Stimulated activated CD8-positive, alpha-beta memory T cell treated with anti-CD3 and anti-CD28 coated beads, Interleukin-7, amount 100 ng/mL, for 48 hours (primary cell): ENCODE results near the gene ST6GAL2.

ENCODE experiments used
- DNase-seq, 2 donors: peaks; one replicate each; pipeline ENCODE4 v3.0.0-alpha.2; 2020; ENCODE audit warnings: low read depth in 1 of 2; ENCODE audit errors: extremely low read depth in 1 of 2

ST6GAL2 gene

GRCh38 chr2:106831241-106831640, 54.7 kb downstream of the ST6GAL2 start:
- DNase-seq: no peak

- DNase-seq: no peak
Measured at GRCh38 chr2:106830191-106830590, 55.8 kb downstream of the ST6GAL2 start.

- DNase-seq: no peak
Measured at GRCh38 chr2:106828119-106828518, 57.8 kb downstream of the ST6GAL2 start.

- no peak for DNase-seq
Measured at GRCh38 chr2:106827158-106827557, 58.8 kb downstream of the ST6GAL2 start.

- no peak for DNase-seq
Measured at GRCh38 chr2:106825161-106825560, 60.8 kb downstream of the ST6GAL2 start.

- no peak for DNase-seq
Measured at GRCh38 chr2:106816974-106817373, 69.0 kb downstream of the ST6GAL2 start.

- DNase-seq: no peak
Measured at GRCh38 chr2:106812841-106813240, 73.1 kb downstream of the ST6GAL2 start.

- DNase-seq: no peak
Measured at GRCh38 chr2:106812383-106812782, 73.6 kb downstream of the ST6GAL2 start.

GRCh38 chr2:106805716-106806115, 80.3 kb downstream of the ST6GAL2 start:
- no peak for DNase-seq

GRCh38 chr2:106804161-106804560, 81.8 kb downstream of the ST6GAL2 start:
- DNase-seq: no peak

- DNase-seq: no peak
Measured at GRCh38 chr2:106800976-106801655, 84.9 kb downstream of the ST6GAL2 start.

- no peak for DNase-seq
Measured at GRCh38 chr2:106800180-106800579, 85.8 kb downstream of the ST6GAL2 start.

GRCh38 chr2:106798826-106799552, 87.0 kb downstream of the ST6GAL2 start:
- DNase-seq: no peak

GRCh38 chr2:106797494-106797893, 88.5 kb downstream of the ST6GAL2 start:
- DNase-seq: no peak

- no peak for DNase-seq
Measured at GRCh38 chr2:106792671-106793070, 93.3 kb downstream of the ST6GAL2 start.

GRCh38 chr2:106789185-106789584, 96.8 kb downstream of the ST6GAL2 start:
- DNase-seq: no peak

GRCh38 chr2:106782681-106783080, 103.3 kb downstream of the ST6GAL2 start:
- no peak for DNase-seq

GRCh38 chr2:106781196-106781595, 104.8 kb downstream of the ST6GAL2 start:
- no peak for DNase-seq

GRCh38 chr2:106771811-106772210, 114.2 kb downstream of the ST6GAL2 start:
- no peak for DNase-seq

- DNase-seq: no peak
Measured at GRCh38 chr2:106770986-106771385, 115.0 kb downstream of the ST6GAL2 start.

GRCh38 chr2:106764614-106765013, 121.4 kb downstream of the ST6GAL2 start:
- no peak for DNase-seq

- no peak for DNase-seq
Measured at GRCh38 chr2:106759966-106760365, 126.0 kb downstream of the ST6GAL2 start.
